ENCODE data around the gene PAEP.

The PAEP gene

GRCh38 chr9:135600296-135600817 lies 38.8 kb downstream of the PAEP start:
- DNase-seq (ENCODE audit: low read depth, low spot score) = no peak

GRCh38 chr9:135601988-135602387 lies 40.4 kb downstream of the PAEP start:
- DNase-seq (ENCODE audit: low read depth, low spot score) = no peak

- no peak for DNase-seq (ENCODE audit: low read depth, low spot score)
These were observed 41.4 kb downstream of the PAEP start for GRCh38 chr9:135602789-135603481.

DNA sequence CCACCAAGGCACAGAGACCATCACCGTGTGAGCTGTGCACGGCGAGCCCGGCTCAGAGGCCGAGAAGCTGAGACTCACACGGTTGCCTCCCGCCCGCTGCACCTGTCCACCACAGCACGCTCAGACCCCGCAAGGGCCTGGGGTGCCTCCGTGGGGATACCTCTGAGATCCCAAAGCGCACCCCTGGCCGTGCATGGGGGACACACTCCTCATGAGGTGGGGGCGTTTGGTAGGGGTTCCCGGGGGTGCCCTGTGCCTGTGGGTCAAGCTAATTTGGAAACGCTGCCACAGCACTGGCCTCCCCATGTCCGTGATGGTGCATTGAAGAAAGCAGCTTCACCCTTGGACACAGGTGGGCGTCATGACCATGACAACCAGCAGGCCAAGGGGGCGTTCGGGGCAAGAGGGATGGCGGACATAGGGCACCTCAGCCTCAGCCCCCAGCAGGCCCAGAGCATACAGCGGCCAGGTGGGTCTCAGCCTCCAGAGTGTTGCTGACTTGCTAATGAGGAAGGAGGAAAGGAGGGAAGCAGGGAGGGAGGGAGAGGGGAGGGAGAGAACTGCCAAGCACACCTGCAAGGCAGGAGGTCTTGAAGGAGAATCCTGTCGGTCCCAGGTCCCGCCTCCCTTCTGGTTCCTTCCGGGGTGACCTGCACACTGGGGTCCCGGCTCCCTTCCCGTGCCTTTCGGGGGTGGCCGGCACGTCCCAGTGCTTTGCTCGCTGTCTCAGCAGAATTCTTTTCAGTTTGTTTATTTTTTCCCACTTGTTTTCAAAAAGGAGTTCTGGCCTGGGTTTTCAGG lies 43.1 kb downstream of the PAEP start:
- DNase-seq (ENCODE audit: low read depth, low spot score) = no peak

GRCh38 chr9:135605238-135605781 lies 43.8 kb downstream of the PAEP start:
- no peak for DNase-seq (ENCODE audit: low read depth, low spot score)

DNA sequence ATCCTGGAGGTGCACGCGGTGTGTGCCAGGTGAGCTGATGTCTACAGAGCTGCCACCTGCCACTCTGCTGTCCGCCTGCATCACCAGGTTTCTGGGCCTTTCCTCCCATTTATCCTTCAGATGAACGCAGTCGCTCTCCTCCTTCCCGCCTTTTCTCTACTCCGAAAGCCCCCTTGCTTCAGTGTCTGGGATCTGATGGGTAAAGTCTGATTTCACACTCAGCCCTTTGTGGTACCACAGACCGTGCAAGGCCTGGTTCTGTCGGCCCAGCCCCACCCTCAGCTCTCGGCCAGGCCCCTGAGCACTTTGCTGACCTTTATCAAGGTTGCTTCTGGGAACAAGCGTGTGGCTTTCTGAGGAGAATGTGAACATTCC lies 45.3 kb downstream of the PAEP start:
- DNase-seq (ENCODE audit: low read depth, low spot score) = no peak

DNA sequence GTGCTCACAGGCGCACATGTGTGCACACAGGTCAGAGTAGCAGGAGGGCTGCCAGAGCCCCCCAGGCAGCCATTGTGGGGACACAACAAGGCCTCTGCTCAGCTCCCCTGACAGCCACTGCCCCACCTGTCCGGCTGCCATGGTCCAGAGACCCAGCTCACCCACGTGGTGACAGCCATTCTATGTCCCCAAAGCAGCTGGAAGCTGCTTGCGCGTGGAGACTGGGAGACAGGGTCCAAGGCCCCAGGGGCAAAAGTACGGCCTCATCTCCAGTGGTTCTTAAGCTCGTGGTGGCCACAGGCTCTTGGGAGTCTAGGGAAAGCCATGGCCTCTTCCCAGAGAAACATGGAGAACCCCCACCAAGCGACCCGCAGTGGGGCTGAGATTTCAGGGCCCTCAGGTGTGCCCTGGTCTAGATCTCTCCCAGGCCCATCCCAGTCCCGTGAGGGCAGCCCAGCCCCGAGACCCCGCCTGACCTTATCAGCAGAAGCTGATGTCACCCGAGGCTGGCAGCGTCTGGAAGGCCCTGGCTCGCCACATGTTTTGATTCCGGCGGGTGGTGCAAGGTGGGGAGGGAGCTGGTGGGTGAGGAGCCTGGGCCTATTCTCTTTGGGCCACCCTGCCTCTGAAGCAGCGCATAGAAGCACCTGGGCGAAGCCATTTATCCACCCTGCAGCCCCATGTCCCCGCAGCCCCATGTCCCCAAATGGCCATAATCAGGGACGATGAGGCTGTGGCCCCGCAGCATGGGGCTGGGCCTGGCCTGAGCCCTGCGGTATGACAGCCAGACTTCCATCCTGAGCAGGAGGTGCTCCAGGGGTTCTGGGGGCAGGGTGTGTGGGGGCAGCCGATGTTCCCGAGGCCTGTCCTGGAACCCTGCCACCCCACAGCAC lies 46.1 kb downstream of the PAEP start:
- no peak for DNase-seq (ENCODE audit: low read depth, low spot score)

DNA sequence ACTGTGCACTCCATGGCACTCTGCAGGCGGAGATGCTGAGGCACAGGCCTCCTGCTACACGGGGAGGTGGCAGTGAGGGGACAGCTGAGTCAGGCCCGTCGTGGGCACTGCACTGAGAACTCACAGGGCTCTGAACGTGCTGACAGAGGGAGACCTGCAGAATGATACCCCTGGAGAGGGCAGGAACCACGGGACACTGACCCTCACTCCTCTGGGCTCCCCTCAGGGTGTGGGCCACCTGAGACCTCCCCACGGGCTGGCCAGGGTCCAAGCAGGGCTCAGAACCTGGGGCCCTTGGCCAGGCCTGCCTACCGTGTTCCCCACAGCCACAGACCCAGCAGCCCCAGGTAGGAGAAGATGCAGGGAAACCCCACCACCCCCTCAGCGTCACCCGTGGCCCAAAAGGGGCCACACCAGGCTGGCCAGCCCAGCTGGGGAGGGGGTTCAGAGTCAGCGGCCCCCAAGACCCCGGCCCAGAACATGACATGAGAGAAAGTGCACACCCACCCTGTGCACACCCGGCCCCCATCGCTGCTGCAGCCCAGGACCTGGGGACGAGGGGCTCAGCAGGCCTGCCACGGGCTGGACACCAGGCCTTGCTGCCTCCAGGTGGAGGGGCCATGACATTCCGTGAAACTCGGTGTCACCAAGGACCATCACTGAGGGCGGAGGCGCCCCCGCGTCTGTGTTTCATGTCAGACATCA lies 46.9 kb downstream of the PAEP start:
- no peak for DNase-seq (ENCODE audit: low read depth, low spot score)

- no peak for DNase-seq (ENCODE audit: low read depth, low spot score)
These were observed 47.4 kb downstream of the PAEP start for GRCh38 chr9:135608999-135609317.

GRCh38 chr9:135609366-135609955 lies 47.9 kb downstream of the PAEP start:
- no peak for DNase-seq (ENCODE audit: low read depth, low spot score)

GRCh38 chr9:135610290-135611141 lies 49.0 kb downstream of the PAEP start:
- DNase-seq (ENCODE audit: low read depth, low spot score) = no peak

GRCh38 chr9:135611142-135611874 lies 49.8 kb downstream of the PAEP start:
- DNase-seq (ENCODE audit: low read depth, low spot score) = no peak

- no peak for DNase-seq (ENCODE audit: low read depth, low spot score)
These were observed 50.3 kb downstream of the PAEP start for GRCh38 chr9:135611875-135612209.

DNA sequence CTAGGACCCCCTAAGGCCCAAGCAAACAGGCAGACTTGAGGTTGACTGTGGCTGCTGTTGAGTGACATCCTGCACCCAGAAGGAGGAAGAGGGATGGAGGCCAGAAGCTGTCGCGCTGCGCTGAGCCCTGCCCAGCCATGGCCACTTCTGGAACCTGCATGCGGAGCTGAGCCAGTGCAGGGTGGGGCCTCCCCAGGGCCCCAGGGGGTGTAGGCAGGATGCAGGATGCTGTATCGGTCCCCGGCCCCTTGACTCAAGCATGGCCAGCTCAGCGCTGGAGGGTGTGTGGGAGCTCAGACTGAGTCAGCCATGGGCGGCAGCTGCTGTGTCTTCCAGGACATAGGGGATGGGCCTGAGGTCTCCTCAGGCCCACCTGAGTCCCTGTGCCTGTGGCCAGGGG lies 50.9 kb downstream of the PAEP start:
- no peak for DNase-seq (ENCODE audit: low read depth, low spot score)

DNA sequence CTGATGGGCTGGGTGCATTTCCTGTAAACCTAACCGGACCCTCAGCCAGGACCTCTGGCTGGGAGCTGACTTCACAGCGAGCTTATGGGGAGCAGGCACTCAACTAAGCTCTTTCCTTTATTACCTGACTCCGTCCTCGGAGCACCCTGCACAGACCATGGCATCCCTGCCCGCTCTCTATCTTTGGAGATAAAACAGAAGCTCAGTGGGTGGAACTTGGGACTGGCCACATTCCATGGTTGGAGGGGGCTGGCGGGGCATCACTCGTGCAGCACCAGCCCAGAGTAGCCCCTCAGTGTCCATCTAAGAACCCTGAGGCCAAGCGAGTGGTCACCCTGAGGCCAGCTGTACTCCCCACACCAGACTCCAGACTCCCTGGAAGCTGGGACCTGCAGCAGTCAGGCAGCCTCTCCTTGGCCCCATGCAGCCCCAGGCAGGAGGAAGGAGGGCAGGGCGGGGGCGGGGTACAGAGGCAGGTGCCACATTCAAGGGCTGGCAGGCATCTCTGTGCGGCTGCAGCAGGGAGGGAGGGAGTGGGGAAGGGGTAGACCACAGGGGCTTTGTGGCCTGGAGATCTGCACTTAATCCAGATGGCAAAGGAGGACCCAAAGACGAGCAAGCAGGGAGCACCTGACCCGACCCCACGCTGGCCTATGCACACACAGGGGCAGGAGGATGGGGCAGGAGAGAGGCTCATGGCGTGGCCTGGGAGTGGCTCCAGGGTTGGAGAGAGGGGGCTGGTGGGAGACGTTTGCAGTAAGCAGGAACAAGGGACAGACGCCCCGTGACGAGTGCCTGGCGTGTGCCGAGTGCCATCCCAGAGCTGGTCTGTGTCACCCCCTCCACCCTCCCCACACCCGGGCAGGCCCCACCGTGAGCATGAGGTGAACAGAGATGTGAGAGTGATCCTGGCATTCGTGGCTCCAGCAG lies 51.7 kb downstream of the PAEP start:
- DNase-seq (ENCODE audit: low read depth, low spot score) = no peak

DNA sequence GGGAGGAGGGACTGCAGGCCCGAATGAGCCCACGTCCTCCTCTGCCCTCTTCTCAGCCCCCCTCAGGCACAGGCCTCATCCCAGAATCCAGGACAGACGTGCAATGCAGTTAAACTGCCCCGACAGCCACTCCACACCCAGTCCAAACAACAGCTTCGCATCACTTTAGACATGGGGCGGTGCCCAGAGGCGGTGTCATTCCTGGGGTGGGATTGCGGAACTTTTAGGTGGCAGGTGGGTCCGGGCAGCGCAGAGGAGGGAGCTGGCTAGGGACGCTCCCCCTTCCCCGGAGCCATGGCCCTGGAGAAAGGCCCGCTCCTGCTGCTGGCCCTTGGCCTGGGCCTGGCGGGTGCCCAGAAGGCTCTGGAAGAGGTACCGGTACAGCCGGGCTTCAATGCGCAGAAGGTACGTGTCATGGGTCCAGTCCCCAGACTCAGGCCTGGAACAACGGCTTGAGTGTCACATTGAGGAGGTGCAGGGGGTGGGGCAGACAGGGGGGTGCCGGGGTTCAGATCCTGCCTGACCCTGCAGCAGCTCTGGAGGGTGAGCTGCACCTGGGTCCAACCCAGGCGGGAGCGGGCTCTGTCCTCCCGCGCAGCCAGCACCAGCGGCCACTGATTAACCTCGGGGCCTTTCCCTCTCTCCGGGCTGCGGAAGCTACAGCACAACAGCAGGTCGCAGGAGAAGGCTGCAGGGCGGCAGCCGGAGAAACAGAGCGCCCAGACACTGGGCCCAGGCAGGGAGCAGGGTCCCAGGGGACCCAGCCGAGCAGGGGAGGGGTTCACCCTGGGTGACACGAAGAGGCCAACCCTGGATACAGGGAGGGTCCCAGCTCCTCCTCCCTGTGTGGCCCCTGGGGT lies 52.6 kb downstream of the PAEP start:
- no peak for DNase-seq (ENCODE audit: low read depth, low spot score)

All from brain pericyte (primary cell).